NCI-H748 treated with DMSO at 0.1 percent for 48 hours (cell line): ENCODE results near the gene C19orf12.

Experiments
- DNase-seq: peaks from one replicate; lab custom pipeline; 2025; lab: John Stamatoyannopoulos, UW

C19orf12 gene

GRCh38 chr19:29714953-29715700 is at the start of gene C19orf12:
C19orf12 (minus strand) TSS chr19:29715261; CDS start chr19:29708413, 6,848 bp downstream.
- DNase-seq: no peak

GRCh38 chr19:29764361-29764760 is 49.3 kb upstream of the C19orf12 start:
- DNase-seq: no peak

- DNase-seq: no peak
Measured at GRCh38 chr19:29763196-29763595, 48.1 kb upstream of the C19orf12 start.

- no peak for DNase-seq
Measured at GRCh38 chr19:29761575-29762232, 46.6 kb upstream of the C19orf12 start.

GRCh38 chr19:29760752-29761502 is 45.9 kb upstream of the C19orf12 start:
- no peak for DNase-seq

- no peak for DNase-seq
Measured at GRCh38 chr19:29759359-29759758, 44.3 kb upstream of the C19orf12 start.

- DNase-seq: no peak
Measured at GRCh38 chr19:29758863-29759262, 43.8 kb upstream of the C19orf12 start.

- DNase-seq: no peak
Measured at GRCh38 chr19:29757551-29757950, 42.5 kb upstream of the C19orf12 start.

- DNase-seq: no peak
Measured at GRCh38 chr19:29753934-29754305, 38.9 kb upstream of the C19orf12 start.

GRCh38 chr19:29753190-29753933 is 38.3 kb upstream of the C19orf12 start:
- no peak for DNase-seq

- no peak for DNase-seq
Measured at GRCh38 chr19:29752450-29753025, 37.5 kb upstream of the C19orf12 start.

- DNase-seq: no peak
Measured at GRCh38 chr19:29751932-29752331, 36.9 kb upstream of the C19orf12 start.

GRCh38 chr19:29750001-29750400 is 34.9 kb upstream of the C19orf12 start:
- no peak for DNase-seq

GRCh38 chr19:29748996-29749849 is 34.2 kb upstream of the C19orf12 start:
- no peak for DNase-seq

GRCh38 chr19:29745253-29745652 is 30.2 kb upstream of the C19orf12 start:
- no peak for DNase-seq

- DNase-seq: no peak
Measured at GRCh38 chr19:29743681-29744080, 28.6 kb upstream of the C19orf12 start.

- no peak for DNase-seq
Measured at GRCh38 chr19:29741776-29742175, 26.7 kb upstream of the C19orf12 start.

GRCh38 chr19:29741226-29741625 is 26.2 kb upstream of the C19orf12 start:
- DNase-seq: no peak

GRCh38 chr19:29737461-29738000 is 22.5 kb upstream of the C19orf12 start:
- DNase-seq: no peak

- DNase-seq: no peak
Measured at GRCh38 chr19:29735829-29736228, 20.8 kb upstream of the C19orf12 start.
